Measurements from ENCODE around the gene ERCC3.

Gene ERCC3

GRCh38 chr2:127220102-127220767, 73.7 kb downstream of the ERCC3 start, which contains the start of gene CYP27C1:
Gene CYP27C1, minus strand, starts transcription at chr2:127220299. Its CDS starts 29 bp downstream, at chr2:127220270.
- Histone ChIP-seq H2AFZ (ENCODE audit: low read depth, low read length) (no peak within 1 kb of the TSS), H3K4me2 (ENCODE audit: insufficient read depth, low read length) (no peak within 1 kb of the TSS), H3K27me3 (ENCODE audit: insufficient read depth, low read length, poor library complexity) (peaks cover 4% of the 10 kb centered on the region), H3K4me1 (ENCODE audit: insufficient read depth, low read length) (no peaks in the 10 kb centered on the region), H3K36me3 (ENCODE audit: insufficient read depth, low read length) (no peaks in the 10 kb centered on the region), H4K20me1 (ENCODE audit: insufficient read depth, low read length) (no peaks in the 10 kb centered on the region), H3K4me3 (ENCODE audit: low read depth in 1 of 2, low read length in 2 of 2) (no peak within 1 kb of the TSS), H3K79me2 (ENCODE audit: insufficient read depth, low read length) (no peaks in the 10 kb centered on the region), H3K9ac (ENCODE audit: low read depth, low read length) (no peak within 1 kb of the TSS), H3K27ac (ENCODE audit: low read length) (no peak within 1 kb of the TSS), H3K9me3 (ENCODE audit: insufficient read depth, low read length, severe bottlenecking) (no peaks in the 10 kb centered on the region)
- TF ChIP-seq CTCF (IDR thresholded peaks at IDR 0.05; ENCODE audit: borderline replicate concordance, extremely low read depth, low read length, poor library complexity, severe bottlenecking) (no peak), EZH2 (IDR thresholded peaks at IDR 0.05; ENCODE audit: borderline replicate concordance, low read depth, low read length, severe bottlenecking) (no peak)
- no peak for DNase-seq
- ATAC-seq (ENCODE audit: insufficient read depth, low read depth): no peak

- no peaks in the 10 kb centered on the region for H3K79me2 ChIP-seq (ENCODE audit: insufficient read depth, low read length)
- no peak overlapping the region for H3K4me2 ChIP-seq (ENCODE audit: insufficient read depth, low read length)
- no peak overlapping the region for H3K9ac ChIP-seq (ENCODE audit: low read depth, low read length)
- H3K4me1 ChIP-seq (ENCODE audit: insufficient read depth, low read length): no peaks in the 10 kb centered on the region
- DNase-seq: no peak
- H3K4me3 ChIP-seq (ENCODE audit: low read depth in 1 of 2, low read length in 2 of 2): no peak overlapping the region
- no peak overlapping the region for H2AFZ ChIP-seq (ENCODE audit: low read depth, low read length)
- no peaks in the 10 kb centered on the region for H4K20me1 ChIP-seq (ENCODE audit: insufficient read depth, low read length)
- no peak for ATAC-seq (ENCODE audit: insufficient read depth, low read depth)
- no peaks in the 10 kb centered on the region for H3K36me3 ChIP-seq (ENCODE audit: insufficient read depth, low read length)
- no peak for TF ChIP-seq CTCF (IDR thresholded peaks at IDR 0.05; ENCODE audit: borderline replicate concordance, extremely low read depth, low read length, poor library complexity, severe bottlenecking)
- TF ChIP-seq EZH2 (IDR thresholded peaks at IDR 0.05; ENCODE audit: borderline replicate concordance, low read depth, low read length, severe bottlenecking): no peak
- H3K27me3 ChIP-seq (ENCODE audit: insufficient read depth, low read length, poor library complexity): no peaks in the 10 kb centered on the region
- H3K27ac ChIP-seq (ENCODE audit: low read length): no peak overlapping the region
- no peaks in the 10 kb centered on the region for H3K9me3 ChIP-seq (ENCODE audit: insufficient read depth, low read length, severe bottlenecking)
Observed at GRCh38 chr2:127219171-127220070, 74.5 kb downstream of the ERCC3 start.

- H3K4me3 ChIP-seq (ENCODE audit: low read depth in 1 of 2, low read length in 2 of 2): no peak overlapping the region
- H3K9me3 ChIP-seq (ENCODE audit: insufficient read depth, low read length, severe bottlenecking): no peaks in the 10 kb centered on the region
- no peak overlapping the region for H2AFZ ChIP-seq (ENCODE audit: low read depth, low read length)
- H3K9ac ChIP-seq (ENCODE audit: low read depth, low read length): no peak overlapping the region
- no peaks in the 10 kb centered on the region for H3K79me2 ChIP-seq (ENCODE audit: insufficient read depth, low read length)
- no peaks in the 10 kb centered on the region for H3K36me3 ChIP-seq (ENCODE audit: insufficient read depth, low read length)
- H3K27me3 ChIP-seq (ENCODE audit: insufficient read depth, low read length, poor library complexity): no peaks in the 10 kb centered on the region
- no peaks in the 10 kb centered on the region for H4K20me1 ChIP-seq (ENCODE audit: insufficient read depth, low read length)
- no peak overlapping the region for H3K4me2 ChIP-seq (ENCODE audit: insufficient read depth, low read length)
- DNase-seq: no peak
- H3K27ac ChIP-seq (ENCODE audit: low read length): no peak overlapping the region
- TF ChIP-seq CTCF (IDR thresholded peaks at IDR 0.05; ENCODE audit: borderline replicate concordance, extremely low read depth, low read length, poor library complexity, severe bottlenecking) (no peak), EZH2 (IDR thresholded peaks at IDR 0.05; ENCODE audit: borderline replicate concordance, low read depth, low read length, severe bottlenecking) (no peak)
- ATAC-seq (ENCODE audit: insufficient read depth, low read depth): no peak
- no peaks in the 10 kb centered on the region for H3K4me1 ChIP-seq (ENCODE audit: insufficient read depth, low read length)
Observed at GRCh38 chr2:127218812-127219170, 75.2 kb downstream of the ERCC3 start.

Measured in DND-41 (cell line).